Smooth muscle cell (in vitro differentiated cells): ENCODE measurements around the gene BLOC1S1. TPM values are rescaled to one million over a fixed set of nuclear protein-coding genes. Genes with fewer than 3 reads are reported as not detected.
A peak's percentile ranks its signal among the peaks of the same experiment; 100 is the strongest.

Experiments used
- DNase-seq: peaks from one replicate; lab custom pipeline; 2025; ENCODE audit not compliant: unreplicated experiment; lab: John Stamatoyannopoulos, UW
- H2AFZ ChIP-seq: fragments of 200-600 bp; sonication (generic); 2 replicates; pipeline ENCODE4 v1.6.0; 2016; ENCODE audit warnings: antibody characterized with exemption, low read depth, mild to moderate bottlenecking
- H3F3A ChIP-seq: fragments of 200-600 bp; sonication (generic); 2 replicates; pipeline ENCODE4 v1.6.0; 2017; ENCODE audit warnings: antibody characterized with exemption, low read depth
- H3K27ac ChIP-seq: fragments of 200-600 bp; sonication (generic); 2 replicates; pipeline ENCODE4 v1.5.1; 2016; ENCODE audit warnings: low read depth, mild to moderate bottlenecking
- H3K27me3 ChIP-seq: fragments of 200-600 bp; sonication (generic); 2 replicates; pipeline ENCODE4 v1.6.1; 2016; ENCODE audit warnings: low read depth, mild to moderate bottlenecking
- H3K36me3 ChIP-seq: fragments of 200-600 bp; sonication (generic); 2 replicates; pipeline ENCODE4 v1.5.1; 2016; ENCODE audit warnings: low read depth
- H3K4me1 ChIP-seq: fragments of 200-600 bp; sonication (generic); 2 replicates; pipeline ENCODE4 v1.5.1; 2016; ENCODE audit warnings: low read depth
- H3K4me2 ChIP-seq: fragments of 200-600 bp; sonication (generic); 2 replicates; pipeline ENCODE4 v1.6.0; 2016; ENCODE audit warnings: mild to moderate bottlenecking
- H3K4me3 ChIP-seq: fragments of 200-600 bp; sonication (generic); 2 replicates; pipeline ENCODE4 v1.5.1; 2016; ENCODE audit warnings: mild to moderate bottlenecking
- H3K79me2 ChIP-seq: fragments of 200-600 bp; sonication (generic); 2 replicates; pipeline ENCODE4 v1.6.0; 2016; ENCODE audit warnings: low read depth, mild to moderate bottlenecking
- H3K9ac ChIP-seq: fragments of 200-600 bp; sonication (generic); 2 replicates; pipeline ENCODE4 v1.6.0; 2016; ENCODE audit warnings: low read depth
- H3K9me3 ChIP-seq: fragments of 200-600 bp; sonication (generic); replicated peaks from 2 replicates; pipeline ENCODE4 v1.5.1; 2016; ENCODE audit warnings: low read depth
- H4K20me1 ChIP-seq: fragments of 200-600 bp; sonication (generic); 2 replicates; pipeline ENCODE4 v1.6.0; 2016; ENCODE audit warnings: low read depth
- CTCF ChIP-seq: fragments of 200-600 bp; sonication (generic); IDR thresholded peaks from 2 replicates; pipeline ENCODE4 v1.5.1; 2017; ENCODE audit warnings: borderline replicate concordance, mild to moderate bottlenecking, antibody characterized with exemption; ENCODE audit not compliant: insufficient read depth, poor library complexity, severe bottlenecking
- WGBS: methylation state at CpG from one replicate; pipeline ENCODE4 v1.1.7; 2016; ENCODE audit warnings: low lambda C conversion rate; 5-methylcytosine and 5-hydroxymethylcytosine counted together
- polyA plus RNA-seq: library from polyadenylated mRNA; unstranded; fragments of >200 nt; fragmentation: Nextera tagmentation; extraction: Ambion mirVana; gene quantifications from 2 replicates; pipeline ENCODE4 v1.2.1, GENCODE V29; 2016
- total RNA-seq: library from RNA; depleted of rRNA; stranded (reverse); fragments of >200 nt; gene quantifications from 2 replicates; pipeline ENCODE4 v1.2.3, GENCODE V29; 2014

The BLOC1S1 gene
- total and polyA plus RNA-seq, 2 experiments from 2014 or later, result 146 to 150 TPM

- Histone ChIP-seq H3K79me2 (peaks cover 31% of the 10 kb centered on the region), H3K27me3 (no peaks in the 10 kb centered on the region), H3K27ac (no peak overlapping the region), H4K20me1 (peaks cover 62% of the 10 kb centered on the region), H2AFZ (no peak overlapping the region), H3K9ac (no peak overlapping the region), H3K4me1 (peaks cover 10% of the 10 kb centered on the region), H3F3A (peaks cover 49% of the 10 kb centered on the region), H3K4me3 (no peak overlapping the region), H3K36me3 (peaks cover 3% of the 10 kb centered on the region), H3K4me2 (no peak overlapping the region), H3K9me3 (no peaks in the 10 kb centered on the region)
- DNase-seq, result no peak
- no peak for TF ChIP-seq CTCF
- WGBS, result 93% methylated on average over 10 of the region's 10 CpGs
Observed at GRCh38 chr12:55723516-55724225, 7.8 kb downstream of the BLOC1S1 start.

- Histone ChIP-seq H2AFZ (no peak overlapping the region), H3K36me3 (peaks cover 3% of the 10 kb centered on the region), H3K9me3 (no peaks in the 10 kb centered on the region), H3K27me3 (no peaks in the 10 kb centered on the region), H4K20me1 (peaks cover 62% of the 10 kb centered on the region), H3K79me2 (peaks cover 31% of the 10 kb centered on the region), H3K9ac (no peak overlapping the region), H3K27ac (no peak overlapping the region), H3K4me1 (peaks cover 9% of the 10 kb centered on the region), H3K4me3 (no peak overlapping the region), H3F3A (peaks cover 51% of the 10 kb centered on the region), H3K4me2 (no peak overlapping the region)
- peak; percentile 33 for TF ChIP-seq CTCF
- no peak for DNase-seq
- 78% methylated on average over 11 of the region's 11 CpGs for WGBS
Observed at GRCh38 chr12:55724226-55724939, 8.5 kb downstream of the BLOC1S1 start.

- H4K20me1 ChIP-seq, result peaks cover 62% of the 10 kb centered on the region
Observed at GRCh38 chr12:55724940-55725309, 9.1 kb downstream of the BLOC1S1 start.

More at GRCh38 chr12:55724940-55725309, 9.1 kb downstream of the BLOC1S1 start:
- H2AFZ ChIP-seq, result no peak overlapping the region
- peaks cover 31% of the 10 kb centered on the region for H3K79me2 ChIP-seq
- no peaks in the 10 kb centered on the region for H3K9me3 ChIP-seq
- no peak overlapping the region for H3K4me2 ChIP-seq
- no peak for DNase-seq
- peaks cover 49% of the 10 kb centered on the region for H3F3A ChIP-seq
- no peak overlapping the region for H3K27ac ChIP-seq
- H3K27me3 ChIP-seq, result no peaks in the 10 kb centered on the region
- H3K4me3 ChIP-seq, result no peak overlapping the region
- peaks cover 9% of the 10 kb centered on the region for H3K4me1 ChIP-seq
- 88% methylated on average over 3 of the region's 3 CpGs for WGBS
- H3K36me3 ChIP-seq, result peaks cover 3% of the 10 kb centered on the region
- H3K9ac ChIP-seq, result no peak overlapping the region
- no peak for TF ChIP-seq CTCF
